DMS 273 (cell line): ENCODE measurements around the gene FADD.
A peak's percentile ranks its signal among the peaks of the same experiment; 100 is the strongest.

Experiments
- DNase-seq: peaks from one replicate; lab custom pipeline; 2025; ENCODE audit not compliant: unreplicated experiment; lab: John Stamatoyannopoulos, UW

FADD gene

GRCh38 chr11:70230840-70231710, 28.0 kb downstream of the FADD start:
- DNase-seq, result no peak

- no peak for DNase-seq
These were observed 29.9 kb downstream of the FADD start for GRCh38 chr11:70233034-70233433.

DNA sequence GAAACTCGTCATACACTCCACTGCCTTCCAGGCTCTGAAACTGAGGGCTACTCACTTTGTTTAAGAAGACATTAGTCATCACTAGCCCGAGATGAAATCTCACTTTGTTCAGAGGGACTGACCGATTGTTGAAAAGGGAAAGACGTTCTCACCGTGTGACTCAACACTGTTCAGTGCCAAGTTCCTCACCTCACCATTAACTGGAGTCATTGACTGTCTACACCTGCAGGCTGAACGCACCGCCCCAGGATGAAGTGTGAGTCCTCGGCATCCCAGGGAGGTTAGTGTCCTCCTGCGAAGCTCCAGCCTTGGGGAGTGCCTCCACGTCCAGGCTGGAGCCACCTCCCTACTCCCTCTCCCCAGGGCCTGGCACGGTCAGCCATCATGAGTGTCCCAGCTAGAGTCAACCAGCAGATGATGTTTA, 30.4 kb downstream of the FADD start:
- DNase-seq, result no peak

GRCh38 chr11:70233962-70234361, 30.9 kb downstream of the FADD start:
- DNase-seq, result no peak

- no peak for DNase-seq
These were observed 37.2 kb downstream of the FADD start for GRCh38 chr11:70240337-70240736.

- DNase-seq, result no peak
These were observed 38.6 kb downstream of the FADD start for GRCh38 chr11:70241709-70242108.

GRCh38 chr11:70242885-70243284, 39.8 kb downstream of the FADD start:
- DNase-seq, result no peak

- DNase-seq, result no peak
These were observed 41.0 kb downstream of the FADD start for GRCh38 chr11:70243912-70244652.

DNA sequence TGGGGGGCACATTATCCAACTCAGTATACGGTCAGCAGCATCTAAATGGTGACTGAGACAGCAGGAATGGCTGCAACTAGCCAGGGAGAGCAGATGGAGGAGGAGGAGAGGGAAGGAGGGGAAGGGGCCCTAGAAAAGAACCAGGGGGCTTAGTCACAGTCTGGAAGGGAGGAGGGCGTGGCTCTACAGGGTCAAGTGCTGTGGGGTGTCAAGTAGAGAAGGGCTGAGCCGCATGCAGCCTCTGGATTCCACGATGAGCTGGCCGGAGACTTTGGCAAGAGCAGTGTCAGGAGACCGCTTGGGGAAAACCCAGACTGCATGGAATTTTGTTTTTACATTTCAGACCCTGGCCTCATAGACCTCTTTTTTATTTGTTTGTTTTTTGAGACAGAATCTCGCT, 41.6 kb downstream of the FADD start:
- DNase-seq, result no peak

- DNase-seq, result no peak
These were observed 43.1 kb downstream of the FADD start for GRCh38 chr11:70246196-70246595.

- no peak for DNase-seq
These were observed 44.1 kb downstream of the FADD start for GRCh38 chr11:70247042-70247709.

DNA sequence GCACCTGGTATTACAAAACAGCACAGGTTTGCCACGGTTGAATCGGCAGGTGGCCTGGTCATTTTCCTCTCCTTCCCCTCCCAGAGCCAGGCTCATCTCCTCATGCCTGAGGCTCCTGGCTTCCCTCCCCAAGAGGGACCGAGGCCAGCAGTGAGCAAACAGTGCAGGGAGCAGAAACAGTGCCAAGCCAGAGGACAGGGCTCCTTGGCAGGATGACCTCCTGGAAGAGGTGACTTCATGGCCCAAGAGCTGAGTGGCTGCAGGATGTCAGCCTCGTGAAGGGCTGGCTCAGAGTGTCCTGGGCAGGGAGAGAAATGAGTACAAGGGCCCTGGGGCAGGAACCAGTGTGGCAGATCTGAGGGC, 44.6 kb downstream of the FADD start:
- DNase-seq, result no peak

DNA sequence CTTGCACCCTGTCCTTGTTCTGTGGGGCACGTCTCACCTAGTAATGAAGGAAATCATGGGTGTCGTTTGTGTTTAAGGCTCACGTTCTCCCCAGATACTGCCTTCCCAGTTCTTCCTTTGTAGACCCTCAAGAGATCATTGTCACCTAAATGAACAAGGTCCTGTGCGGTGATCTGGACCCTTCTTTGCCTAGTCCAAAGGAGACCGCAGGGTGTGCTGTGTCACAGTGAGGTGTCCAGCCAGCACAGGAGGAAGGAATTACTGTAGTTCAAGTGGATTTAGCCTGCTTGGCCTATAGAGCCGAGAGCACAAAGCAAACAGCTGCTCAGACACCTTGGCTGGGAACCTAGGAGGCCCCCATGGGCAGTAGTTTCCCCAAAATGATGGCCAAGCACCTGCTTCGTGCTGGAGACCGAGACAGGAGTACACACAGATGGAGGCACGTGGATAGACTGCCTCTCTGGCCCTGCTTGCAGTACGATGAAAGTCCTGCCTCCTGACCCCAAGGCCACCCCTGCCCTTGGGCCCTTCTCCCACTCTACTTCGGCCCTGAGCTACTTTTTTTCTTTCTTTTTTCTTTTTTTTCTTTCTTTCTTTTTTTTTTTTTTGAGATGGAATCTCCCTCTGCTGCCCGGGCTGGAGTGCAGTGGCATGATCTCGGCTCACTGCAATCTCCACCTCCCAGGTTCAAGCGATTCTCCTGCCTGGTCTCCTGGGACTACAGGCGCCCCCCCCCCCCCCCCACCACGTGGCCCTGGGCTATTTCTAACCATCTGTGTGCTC, 48.0 kb downstream of the FADD start:
- DNase-seq, result no peak

- no peak for DNase-seq
These were observed 48.7 kb downstream of the FADD start for GRCh38 chr11:70251659-70252321.

DNA sequence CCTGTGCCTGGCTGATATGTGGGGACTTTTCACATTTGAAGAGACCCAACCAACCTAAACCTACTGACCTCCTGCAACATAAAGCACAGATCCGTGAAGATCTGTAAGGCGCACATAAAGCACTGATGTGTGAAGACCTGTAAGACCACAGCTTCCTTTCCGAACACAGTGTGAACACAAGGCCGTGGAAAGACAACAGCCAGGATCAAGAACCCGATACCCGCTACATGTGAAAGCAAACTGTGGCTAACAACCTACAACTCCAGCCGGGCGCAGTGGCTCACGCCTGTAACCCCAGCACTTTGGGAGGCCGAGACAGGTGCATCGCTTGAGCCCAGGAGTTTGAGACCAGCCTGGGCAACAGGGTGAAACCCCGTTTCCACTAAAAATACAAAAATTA, 49.7 kb downstream of the FADD start:
- DNase-seq, result no peak

- peak; percentile 21 for DNase-seq
These were observed 52.5 kb downstream of the FADD start for GRCh38 chr11:70255477-70256116.
